ENCODE measurements around the gene PTPN6. TPM values are rescaled to one million over a fixed set of nuclear protein-coding genes. Genes with fewer than 3 reads are reported as not detected.

The PTPN6 gene
- total and polyA plus RNA-seq, 10 of the 15 experiments (the other 5 are each of a cell fraction or from before 2014, with no cell fraction given), result 229 to 457 (median 370) TPM

DNA sequence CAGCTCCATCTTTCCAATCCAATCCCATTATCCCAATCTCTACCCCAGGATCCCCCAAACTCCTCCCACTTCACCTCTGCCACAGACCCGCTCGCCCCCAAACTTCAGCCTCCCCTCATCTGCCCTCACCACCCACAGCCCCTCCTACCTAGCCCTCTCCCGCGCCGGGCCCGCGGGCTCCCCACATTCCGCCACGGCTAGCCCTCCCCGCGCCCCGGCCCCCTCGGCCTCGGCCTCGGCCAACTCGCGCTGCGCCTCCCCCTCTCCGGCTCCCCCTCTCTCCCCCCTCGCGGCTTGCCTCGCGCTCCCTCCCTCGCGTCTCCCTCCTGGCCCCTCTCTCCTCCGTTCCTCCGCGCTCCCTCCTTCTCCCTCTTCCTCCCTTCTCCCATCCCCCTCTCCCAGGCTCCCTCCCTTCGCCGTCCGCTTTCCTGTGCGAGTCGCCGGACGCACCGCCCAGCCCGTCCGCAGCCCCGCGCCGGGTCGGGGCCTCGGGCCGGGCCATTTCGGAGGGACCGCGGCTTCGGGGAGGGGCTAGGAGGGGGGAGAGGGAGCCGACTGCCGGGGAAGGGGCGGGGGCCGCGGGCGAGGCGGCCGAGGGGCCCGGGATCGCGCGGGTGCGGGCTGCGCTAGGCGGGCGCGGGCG lies 23.7 kb upstream of the PTPN6 start, which contains the start of gene ATN1 (continued):
- TF ChIP-seq, protein P1, sequence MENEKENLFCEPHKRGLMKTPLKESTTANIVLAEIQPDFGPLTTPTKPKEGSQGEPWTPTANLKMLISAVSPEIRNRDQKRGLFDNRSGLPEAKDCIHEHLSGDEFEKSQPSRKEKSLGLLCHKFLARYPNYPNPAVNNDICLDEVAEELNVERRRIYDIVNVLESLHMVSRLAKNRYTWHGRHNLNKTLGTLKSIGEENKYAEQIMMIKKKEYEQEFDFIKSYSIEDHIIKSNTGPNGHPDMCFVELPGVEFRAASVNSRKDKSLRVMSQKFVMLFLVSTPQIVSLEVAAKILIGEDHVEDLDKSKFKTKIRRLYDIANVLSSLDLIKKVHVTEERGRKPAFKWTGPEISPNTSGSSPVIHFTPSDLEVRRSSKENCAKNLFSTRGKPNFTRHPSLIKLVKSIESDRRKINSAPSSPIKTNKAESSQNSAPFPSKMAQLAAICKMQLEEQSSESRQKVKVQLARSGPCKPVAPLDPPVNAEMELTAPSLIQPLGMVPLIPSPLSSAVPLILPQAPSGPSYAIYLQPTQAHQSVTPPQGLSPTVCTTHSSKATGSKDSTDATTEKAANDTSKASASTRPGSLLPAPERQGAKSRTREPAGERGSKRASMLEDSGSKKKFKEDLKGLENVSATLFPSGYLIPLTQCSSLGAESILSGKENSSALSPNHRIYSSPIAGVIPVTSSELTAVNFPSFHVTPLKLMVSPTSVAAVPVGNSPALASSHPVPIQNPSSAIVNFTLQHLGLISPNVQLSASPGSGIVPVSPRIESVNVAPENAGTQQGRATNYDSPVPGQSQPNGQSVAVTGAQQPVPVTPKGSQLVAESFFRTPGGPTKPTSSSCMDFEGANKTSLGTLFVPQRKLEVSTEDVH (IDR thresholded peaks at IDR 0.05; ENCODE audit: low read depth, partially characterized antibody), result no peak
- no peak for TF ChIP-seq SIX5 (IDR thresholded peaks at IDR 0.05; ENCODE audit: low read depth, low read length, severe bottlenecking)
- TF ChIP-seq, protein P2, sequence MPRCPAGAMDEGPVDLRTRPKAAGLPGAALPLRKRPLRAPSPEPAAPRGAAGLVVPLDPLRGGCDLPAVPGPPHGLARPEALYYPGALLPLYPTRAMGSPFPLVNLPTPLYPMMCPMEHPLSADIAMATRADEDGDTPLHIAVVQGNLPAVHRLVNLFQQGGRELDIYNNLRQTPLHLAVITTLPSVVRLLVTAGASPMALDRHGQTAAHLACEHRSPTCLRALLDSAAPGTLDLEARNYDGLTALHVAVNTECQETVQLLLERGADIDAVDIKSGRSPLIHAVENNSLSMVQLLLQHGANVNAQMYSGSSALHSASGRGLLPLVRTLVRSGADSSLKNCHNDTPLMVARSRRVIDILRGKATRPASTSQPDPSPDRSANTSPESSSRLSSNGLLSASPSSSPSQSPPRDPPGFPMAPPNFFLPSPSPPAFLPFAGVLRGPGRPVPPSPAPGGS (IDR thresholded peaks at IDR 0.05; ENCODE audit: borderline replicate concordance, insufficient read depth, low read depth, low read length, poor library complexity, severe bottlenecking), result no peak
- no peak; the same call in 1 of the 2 replicates for TF ChIP-seq POLR2AphosphoS5 (IDR thresholded peaks at IDR 0.05; ENCODE audit: low read length)
- TF ChIP-seq WRNIP1 (IDR thresholded peaks at IDR 0.05; ENCODE audit: borderline replicate concordance, low read depth, low read length), result no peak
- no peak for TF ChIP-seq JUNB (IDR thresholded peaks at IDR 0.05)
- no peak for TF ChIP-seq SUZ12 (IDR thresholded peaks at IDR 0.05; ENCODE audit: unreplicated experiment)
- TF ChIP-seq RB1 (IDR thresholded peaks at IDR 0.05; ENCODE audit: borderline replicate concordance), result peak; percentile 60; the same call in 1 of the 2 replicates
- TF ChIP-seq MEF2B (IDR thresholded peaks at IDR 0.05; ENCODE audit: partially characterized antibody, poor library complexity, severe bottlenecking), result no peak
- no peak for TF ChIP-seq CEBPB (IDR thresholded peaks at IDR 0.05; ENCODE audit: borderline replicate concordance in 1 of 2, low read depth in 2 of 2, low read length in 2 of 2)
- no peak for TF ChIP-seq STAT3 (IDR thresholded peaks at IDR 0.05; ENCODE audit: low read depth, low read length)
- no peak for TF ChIP-seq SREBF2 (IDR thresholded peaks at IDR 0.05; ENCODE audit: low read length)
- TF ChIP-seq RFX5 (IDR thresholded peaks at IDR 0.05; ENCODE audit: low read depth, low read length), result no peak
- TF ChIP-seq HDGF (IDR thresholded peaks at IDR 0.05), result no peak
- no peak for TF ChIP-seq KLF5 (IDR thresholded peaks at IDR 0.05; ENCODE audit: partially characterized antibody)
- no peak for TF ChIP-seq NR2F1 (conservative IDR thresholded peaks at IDR 0.05)
- no peak for TF ChIP-seq CBFB (IDR thresholded peaks at IDR 0.05; ENCODE audit: low read depth)
- TF ChIP-seq, protein P3, sequence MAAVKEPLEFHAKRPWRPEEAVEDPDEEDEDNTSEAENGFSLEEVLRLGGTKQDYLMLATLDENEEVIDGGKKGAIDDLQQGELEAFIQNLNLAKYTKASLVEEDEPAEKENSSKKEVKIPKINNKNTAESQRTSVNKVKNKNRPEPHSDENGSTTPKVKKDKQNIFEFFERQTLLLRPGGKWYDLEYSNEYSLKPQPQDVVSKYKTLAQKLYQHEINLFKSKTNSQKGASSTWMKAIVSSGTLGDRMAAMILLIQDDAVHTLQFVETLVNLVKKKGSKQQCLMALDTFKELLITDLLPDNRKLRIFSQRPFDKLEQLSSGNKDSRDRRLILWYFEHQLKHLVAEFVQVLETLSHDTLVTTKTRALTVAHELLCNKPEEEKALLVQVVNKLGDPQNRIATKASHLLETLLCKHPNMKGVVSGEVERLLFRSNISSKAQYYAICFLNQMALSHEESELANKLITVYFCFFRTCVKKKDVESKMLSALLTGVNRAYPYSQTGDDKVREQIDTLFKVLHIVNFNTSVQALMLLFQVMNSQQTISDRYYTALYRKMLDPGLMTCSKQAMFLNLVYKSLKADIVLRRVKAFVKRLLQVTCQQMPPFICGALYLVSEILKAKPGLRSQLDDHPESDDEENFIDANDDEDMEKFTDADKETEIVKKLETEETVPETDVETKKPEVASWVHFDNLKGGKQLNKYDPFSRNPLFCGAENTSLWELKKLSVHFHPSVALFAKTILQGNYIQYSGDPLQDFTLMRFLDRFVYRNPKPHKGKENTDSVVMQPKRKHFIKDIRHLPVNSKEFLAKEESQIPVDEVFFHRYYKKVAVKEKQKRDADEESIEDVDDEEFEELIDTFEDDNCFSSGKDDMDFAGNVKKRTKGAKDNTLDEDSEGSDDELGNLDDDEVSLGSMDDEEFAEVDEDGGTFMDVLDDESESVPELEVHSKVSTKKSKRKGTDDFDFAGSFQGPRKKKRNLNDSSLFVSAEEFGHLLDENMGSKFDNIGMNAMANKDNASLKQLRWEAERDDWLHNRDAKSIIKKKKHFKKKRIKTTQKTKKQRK (IDR thresholded peaks at IDR 0.05; ENCODE audit: low read depth, low read length), result no peak
- no peak for TF ChIP-seq SUPT20H (IDR thresholded peaks at IDR 0.05; ENCODE audit: borderline replicate concordance, control insufficient read depth, low read depth, low read length)

Data from GM12878 (cell line).